H1 (cell line): ENCODE results near the gene CASK. TPM values are rescaled to one million over a fixed set of nuclear protein-coding genes. Genes with fewer than 3 reads are reported as not detected.

Experiments
- EZH2 ChIP-seq: fragments of 200-600 bp; sonication (generic); IDR thresholded peaks from 2 replicates; pipeline ENCODE4 v1.7.1; 2012; ENCODE audit warnings: low read depth, mild to moderate bottlenecking, moderate library complexity, low read length, inconsistent platforms; ENCODE audit not compliant: severe bottlenecking
- KDM1A ChIP-seq: fragments of 200-600, 300-600 bp; sonication (generic); IDR thresholded peaks from 2 replicates; pipeline ENCODE4 v1.7.1; 2016; ENCODE audit warnings: mild to moderate bottlenecking, low read length, borderline replicate concordance
- POU5F1 ChIP-seq: IDR thresholded peaks from 2 replicates; pipeline ENCODE4 v1.6.1; 2011; ENCODE audit warnings: low read depth, mild to moderate bottlenecking, low read length, moderate library complexity
- RXRA ChIP-seq: IDR thresholded peaks from 2 replicates; pipeline ENCODE4 v1.6.1; 2011; ENCODE audit warnings: low read depth, mild to moderate bottlenecking, low read length, moderate library complexity; ENCODE audit not compliant: insufficient read depth
- SP1 ChIP-seq: IDR thresholded peaks from 2 replicates; pipeline ENCODE4 v1.6.1; 2011; ENCODE audit warnings: low read depth, low read length
- polyA plus RNA-seq, 7 experiments: library from polyadenylated mRNA; depleted of rRNA in 3 of 7; stranded (reverse) in 5 of 7; unstranded in 2 of 7; fragments of >200 nt in 5 of 7; fragments of 200-250 nt in 2 of 7; gene quantifications; 1 replicate in 5 of 7; 2 replicates in 1 of 7; 4 replicates in 1 of 7; pipeline versions ENCODE4 v1.2.1 to v1.2.3, GENCODE V29; 2011 to 2013; ENCODE audit warnings: missing spikeins in 2 of 7, mixed read lengths in 2 of 7
- total RNA-seq: library from RNA; stranded (reverse); fragmentation: NEBNext Ultra II Directional; extraction: Animal tissue kit (Norgen Biotek cat#: 25700); gene quantifications from 2 replicates; pipeline ENCODE4 v1.2.1, GENCODE V29; 2021

CASK gene
- total and polyA plus RNA-seq, 2 of the 8 experiments (the other 6 are each of a cell fraction or from before 2014, with no cell fraction given) = 21.6 to 55.1 TPM

GRCh38 chrX:41604177-41604576 lies 319.2 kb downstream of the CASK start (continued):
- TF ChIP-seq RXRA (no peak), KDM1A (no peak), SP1 (no peak), POU5F1 (no peak), EZH2 (no peak)
